ENCODE data around the gene PAX7.

DNA sequence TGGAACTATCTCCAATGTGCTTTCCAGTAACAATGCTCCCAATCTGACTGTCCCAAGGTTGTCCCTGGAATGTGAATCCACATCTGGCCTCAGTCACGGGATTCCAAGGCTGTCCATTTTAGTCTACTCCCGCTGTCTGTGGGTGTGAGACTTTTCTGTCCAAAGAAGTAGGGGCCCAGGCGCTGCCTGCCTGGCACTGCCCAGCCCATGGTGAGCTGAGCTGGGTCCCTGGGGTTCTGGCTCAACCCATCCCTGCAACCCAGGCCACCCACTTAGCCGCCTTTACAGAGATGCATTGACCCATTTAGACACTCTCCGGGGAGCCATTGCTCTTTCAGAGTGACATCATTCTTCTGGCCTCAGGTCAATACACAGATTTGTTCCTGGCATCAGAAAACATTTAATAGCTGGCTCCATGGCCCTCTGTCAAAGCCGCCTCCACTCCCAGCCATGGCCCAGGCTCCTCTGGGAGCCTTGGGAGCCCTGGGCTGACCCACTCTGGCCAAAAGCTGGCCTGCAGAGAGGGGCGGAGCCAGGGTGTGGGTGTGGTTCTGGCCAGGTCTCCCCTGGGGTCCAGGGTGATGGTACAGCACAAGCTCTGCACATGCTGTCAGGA lies 47.2 kb upstream of the PAX7 start:
- TF ChIP-seq EP300 (IDR thresholded peaks at IDR 0.05) (no peak), POLR2AphosphoS5 (IDR thresholded peaks at IDR 0.05) (no peak), POLR2A (IDR thresholded peaks at IDR 0.05) (no peak)
